ENCODE results near the gene UQCRQ.

Gene UQCRQ

GRCh38 chr5:132916086-132916485 is 49.6 kb downstream of the UQCRQ start:
- no peak for DNase-seq

All from NCI-H1092 (cell line).